HG03060 (cell line): ENCODE results near the gene UBTD2.
A peak's percentile ranks its signal among the peaks of the same experiment; 100 is the strongest.
"Not testable (repeated sequence)": the region's sequence is repeated elsewhere in the genome, so short reads cannot be mapped to it uniquely, and the experiment has no call there.

Experiments used
- ATAC-seq: cut with Tn5 transposase; IDR thresholded peaks from one replicate; pipeline ENCODE4 v1.9.1; 2021; ENCODE audit warnings: low read depth, moderate number of reproducible peaks; ENCODE audit not compliant: unreplicated experiment

UBTD2 gene

DNA sequence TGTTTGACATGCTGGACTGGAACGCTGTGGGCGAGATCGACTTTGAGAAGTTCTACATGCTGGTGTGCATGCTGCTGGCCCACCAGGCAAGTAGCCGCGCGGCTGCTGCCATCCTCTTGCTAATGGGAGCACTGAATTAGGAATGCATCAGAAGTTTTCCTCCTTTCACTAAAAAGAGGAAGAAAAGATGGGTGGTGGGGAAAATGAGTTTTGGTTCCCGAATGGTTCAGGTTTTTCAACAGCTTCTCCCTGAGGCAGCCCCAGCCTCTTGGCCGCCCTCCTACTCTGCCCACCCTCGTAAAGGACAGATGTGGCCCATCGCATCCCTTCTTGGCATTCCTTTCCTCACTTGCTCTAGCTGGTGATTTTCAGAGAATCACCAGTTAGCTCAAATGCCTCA, 84.1 kb downstream of the UBTD2 start:
- ATAC-seq: no peak

DNA sequence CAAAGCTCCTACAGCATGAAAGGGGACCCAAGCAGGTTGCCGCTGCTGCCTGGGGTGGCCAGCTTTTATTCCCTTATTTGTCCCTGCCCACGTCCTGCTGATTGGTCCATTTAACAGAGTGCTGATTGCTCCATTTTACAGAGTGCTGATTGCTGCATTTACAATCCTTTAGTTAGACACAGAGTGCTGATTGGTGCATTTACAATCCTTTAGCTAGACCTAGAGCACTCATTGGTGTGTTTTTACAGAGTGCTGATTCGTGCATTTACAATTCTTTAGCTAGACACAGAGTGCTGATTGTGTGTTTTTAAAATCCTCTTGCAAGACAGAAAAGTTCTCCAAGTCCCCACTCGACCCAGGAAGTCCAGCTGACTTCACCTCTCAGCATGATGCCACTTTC, 85.8 kb downstream of the UBTD2 start:
- ATAC-seq: not testable (repeated sequence)

DNA sequence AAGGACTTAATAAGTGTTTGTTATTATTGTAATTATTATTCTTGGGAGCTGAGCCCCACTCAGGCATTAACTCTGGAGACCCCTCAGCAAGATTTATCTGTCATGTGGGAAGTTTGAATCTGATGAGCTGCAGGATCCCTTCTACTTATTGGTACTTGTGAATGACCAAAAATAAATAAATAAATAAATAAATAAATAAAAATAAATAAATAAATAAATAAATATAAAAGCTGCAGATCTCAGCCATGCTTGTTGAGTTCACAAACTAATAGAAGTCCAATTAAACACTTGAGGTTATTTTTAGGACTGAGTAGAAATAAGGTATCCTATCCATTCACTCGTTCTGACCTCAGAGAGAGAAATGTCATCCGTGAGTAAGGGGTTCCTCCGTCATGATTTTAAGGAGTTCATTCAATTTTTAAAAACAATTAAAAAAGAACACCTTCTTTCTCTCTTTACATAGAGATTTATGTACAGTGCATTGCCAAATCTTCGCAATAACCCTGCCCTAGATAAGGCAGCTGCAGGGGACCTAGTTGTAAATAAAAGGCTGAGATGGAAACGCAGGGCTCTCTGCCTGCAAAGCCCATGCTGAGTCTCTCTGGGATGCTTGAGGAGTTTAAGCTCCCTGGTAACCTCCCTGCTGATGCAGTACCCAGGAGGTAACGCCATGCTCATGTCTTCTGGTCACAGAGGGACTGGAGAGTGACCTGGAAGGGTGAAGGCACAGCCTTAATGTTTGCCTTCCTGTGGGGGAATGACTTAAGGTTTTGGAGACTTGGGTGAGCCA, 88.4 kb downstream of the UBTD2 start:
- ATAC-seq: no peak

DNA sequence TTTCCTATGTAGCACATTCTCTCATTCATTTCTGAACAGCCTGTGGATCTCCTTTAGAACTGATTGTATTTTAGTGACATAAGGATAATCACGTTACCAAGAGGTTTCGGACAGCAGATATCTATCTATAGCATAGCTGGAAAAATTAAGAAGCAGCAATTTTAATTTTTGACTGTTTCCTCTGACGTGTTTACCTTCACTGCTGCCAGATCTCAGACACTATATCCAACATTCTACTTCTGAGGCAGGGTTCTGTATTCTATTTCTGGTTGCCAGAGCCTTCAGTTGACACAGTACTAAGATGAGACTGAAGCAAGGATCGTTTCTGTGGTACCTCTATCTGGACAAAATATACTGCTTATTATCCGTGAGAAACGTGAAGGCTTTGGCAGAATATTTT, 89.7 kb downstream of the UBTD2 start, which contains the start of gene EFCAB9:
Gene EFCAB9, plus strand, starts transcription at position 301 of the 400 bp plus-strand sequence. Its CDS starts 1 bp downstream, at position 302.
- ATAC-seq: no peak

DNA sequence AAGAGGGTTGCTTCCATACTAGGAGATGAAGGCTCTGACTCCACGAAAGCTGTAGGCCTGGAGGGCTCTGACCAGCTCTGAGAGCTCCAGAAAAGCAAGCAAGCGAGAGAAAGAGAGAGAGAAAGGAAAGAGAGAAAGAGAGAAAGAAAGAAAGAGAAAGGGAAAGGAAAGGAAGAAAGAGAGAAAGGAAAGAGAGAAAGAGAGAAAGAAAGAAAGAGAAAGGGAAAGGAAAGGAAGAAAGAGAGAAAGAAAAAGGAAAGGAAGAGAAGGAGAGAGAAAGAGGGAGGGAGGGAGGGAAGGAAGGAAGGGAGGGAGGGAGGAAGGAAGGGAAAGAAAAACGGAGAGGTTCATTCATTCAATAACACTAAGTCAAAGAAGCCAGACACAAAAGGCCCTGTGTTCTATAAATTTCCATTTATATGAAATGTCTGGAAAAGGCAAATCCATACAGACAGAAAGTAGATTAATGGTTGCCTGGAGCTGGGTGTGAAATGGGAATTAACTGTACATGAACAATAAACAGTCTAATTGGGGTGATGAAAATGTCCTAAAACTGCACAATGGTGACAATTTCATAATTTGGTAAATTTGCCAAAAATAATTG, 93.8 kb downstream of the UBTD2 start:
- no peak for ATAC-seq

DNA sequence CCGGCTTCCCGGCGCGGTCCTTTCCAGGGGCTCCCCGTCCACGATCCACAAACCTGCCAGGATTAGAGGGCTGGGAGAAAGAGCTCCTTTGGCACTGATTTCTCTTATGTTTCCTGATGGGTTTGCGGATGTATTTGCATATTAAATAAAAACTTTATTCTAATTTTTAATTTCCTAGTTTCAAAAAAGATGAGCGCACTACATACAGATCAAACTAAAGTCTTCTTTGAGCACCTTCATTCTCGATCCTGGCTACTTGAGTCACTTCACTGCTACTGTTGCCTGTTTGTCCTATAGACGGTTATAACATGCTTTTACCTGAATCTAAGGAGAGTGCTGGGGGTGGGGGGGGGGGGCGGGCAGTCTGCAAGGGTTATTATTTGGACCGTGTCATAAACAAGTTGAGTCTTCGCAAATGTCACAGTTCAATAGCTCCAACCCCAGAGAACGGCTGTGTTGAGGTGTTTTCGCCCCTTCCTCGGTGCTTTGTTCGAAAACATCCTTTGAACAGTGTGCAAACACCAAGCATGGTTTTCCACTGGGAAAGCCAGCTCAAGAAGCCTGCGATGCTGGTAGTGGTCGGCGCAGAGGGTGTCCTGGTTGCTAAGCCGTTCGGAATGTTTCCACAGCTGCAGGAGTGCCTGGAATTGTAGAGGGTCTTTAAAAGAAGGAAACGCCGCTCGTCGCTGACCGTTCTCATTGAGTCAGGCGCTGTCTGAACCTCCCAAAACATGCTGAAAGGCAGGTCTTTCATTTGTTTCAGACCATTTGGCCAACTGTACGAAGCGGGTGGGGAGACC, 94.5 kb downstream of the UBTD2 start:
- ATAC-seq: no peak

DNA sequence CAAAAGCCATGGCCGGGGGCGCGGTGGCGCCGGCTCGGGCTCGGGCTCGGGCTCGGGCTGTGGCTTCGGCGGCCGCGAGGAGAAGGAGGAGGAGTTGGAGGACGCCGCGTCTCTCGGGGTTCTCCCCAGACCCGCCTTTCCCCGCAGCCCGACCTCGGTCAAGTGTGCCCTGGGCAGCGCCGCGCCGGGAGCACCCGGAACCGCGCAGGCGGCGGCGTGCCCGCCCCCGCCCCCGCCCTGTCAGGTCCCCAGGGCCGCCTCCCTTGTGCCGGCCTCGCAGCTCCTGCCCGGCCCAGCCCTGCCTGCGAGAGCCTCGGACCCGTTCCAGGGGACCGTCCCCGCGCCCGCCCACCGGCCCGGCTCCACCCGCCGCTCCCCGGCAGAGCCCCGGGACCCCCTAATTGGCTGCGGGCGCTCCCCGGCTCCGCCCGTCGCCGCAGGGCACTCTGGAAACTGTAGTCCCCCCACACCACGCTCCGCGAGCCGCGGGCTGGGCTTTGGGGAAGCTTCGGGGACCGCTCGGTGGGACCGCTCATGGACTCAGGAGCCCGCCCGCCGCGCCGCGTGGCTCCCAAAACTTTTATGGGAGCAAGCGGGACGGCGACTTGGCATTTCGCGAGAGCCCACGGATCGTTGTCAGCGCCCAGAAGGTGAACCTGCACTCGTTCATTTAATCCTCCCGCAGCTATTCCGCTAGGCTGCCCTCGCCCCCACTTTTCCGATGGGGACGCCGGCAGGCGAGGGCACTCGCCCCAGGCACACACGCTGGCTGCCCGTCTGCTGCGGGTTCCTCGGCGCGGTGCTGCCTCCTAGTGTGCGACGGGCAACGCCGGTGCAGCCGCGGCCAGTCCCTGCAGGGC, 95.3 kb downstream of the UBTD2 start, which contains the start of gene STK10:
Gene STK10, minus strand, starts transcription at position 192 of the 860 bp plus-strand sequence. Its CDS starts 182 bp downstream, at position 10.
- ATAC-seq: peak; percentile 37

DNA sequence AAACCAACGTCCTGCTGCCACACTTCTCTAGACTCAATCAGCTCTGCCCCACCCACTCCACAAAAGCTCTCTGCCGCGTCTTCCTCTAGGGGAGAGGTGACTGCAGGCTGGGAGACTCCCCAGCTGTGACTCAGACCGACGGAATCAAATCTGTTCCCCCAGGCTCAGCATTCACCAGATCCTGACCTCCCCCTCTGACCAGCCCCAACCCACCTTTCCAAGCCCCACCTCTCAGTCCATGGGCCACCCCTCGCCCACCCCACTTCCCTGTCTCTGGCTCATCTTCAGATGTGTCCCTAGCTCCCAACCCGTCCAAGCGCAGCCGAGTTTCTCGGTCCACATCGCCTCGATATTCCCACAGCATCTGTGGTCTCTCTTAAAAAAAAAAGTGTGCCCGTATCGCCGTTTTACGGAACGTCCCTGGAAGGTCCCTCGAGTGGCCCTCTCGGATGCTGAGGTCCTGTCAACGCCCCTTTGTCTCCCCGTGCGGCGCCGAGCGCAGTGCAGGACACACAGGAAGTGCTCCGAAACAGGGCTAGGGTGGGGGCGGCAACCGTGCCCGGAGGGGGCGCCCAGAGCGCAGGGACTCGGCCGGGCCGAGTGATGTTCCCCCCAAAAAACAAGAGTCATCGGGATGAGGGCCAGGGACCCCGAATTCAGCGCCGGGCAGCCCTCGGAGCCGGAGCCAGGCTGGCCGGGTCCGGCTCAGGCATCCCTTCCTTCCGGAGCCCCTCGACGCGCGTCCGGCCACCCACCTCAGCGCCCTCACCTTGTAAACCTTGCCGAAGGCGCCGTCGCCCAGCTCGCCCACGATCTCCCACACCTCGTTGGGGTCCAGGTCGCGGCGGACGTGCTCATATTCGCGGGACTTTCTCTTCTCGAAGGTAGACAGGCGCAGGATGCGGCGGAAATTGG, 96.2 kb downstream of the UBTD2 start:
- ATAC-seq: peak; percentile 15

DNA sequence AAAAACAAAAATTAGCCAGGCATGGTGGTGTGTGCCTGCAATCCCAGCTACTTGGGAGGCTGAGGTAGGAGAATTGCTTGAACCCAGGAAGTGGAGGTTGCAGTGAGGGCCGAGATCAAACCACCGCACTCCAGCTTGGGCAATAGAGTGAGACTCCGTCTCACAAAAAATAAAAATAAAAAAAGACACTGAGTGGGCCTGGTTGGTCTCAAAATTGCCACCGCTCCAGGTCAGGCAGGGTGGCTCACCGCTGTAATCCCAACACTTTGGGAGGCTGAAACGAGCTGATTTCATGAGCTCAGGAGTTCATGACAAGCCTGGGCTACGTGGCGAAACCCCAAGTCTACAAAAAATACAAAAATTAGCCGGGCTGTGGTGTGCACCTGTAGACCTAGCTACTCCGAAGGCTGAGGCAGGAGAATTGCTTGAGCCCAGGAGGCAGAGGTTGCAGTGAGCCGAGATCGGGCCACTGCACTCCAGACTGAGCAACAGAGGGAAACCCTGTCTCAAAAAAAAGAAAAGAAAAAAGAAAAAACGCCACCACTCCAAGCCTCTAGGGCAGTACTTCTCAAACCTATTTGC, 97.4 kb downstream of the UBTD2 start:
- no peak for ATAC-seq

DNA sequence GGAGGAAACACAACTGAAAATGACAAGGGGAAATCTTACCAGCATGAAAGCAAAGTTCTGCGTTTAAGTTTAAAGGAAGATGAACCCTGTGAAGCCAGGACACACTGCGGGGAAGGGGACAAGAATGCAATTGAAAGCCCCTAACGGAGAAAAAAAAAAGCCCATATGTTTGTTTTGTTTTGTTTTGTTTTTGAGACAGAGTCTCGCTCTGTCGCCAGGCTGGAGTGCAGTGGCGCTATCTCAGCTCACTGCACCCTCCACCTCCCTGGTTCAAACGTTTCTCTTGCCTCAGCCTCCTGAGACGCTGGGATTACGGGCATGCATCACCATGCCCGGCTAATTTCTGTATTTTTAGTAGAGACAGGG, 98.5 kb downstream of the UBTD2 start:
- ATAC-seq: no peak

DNA sequence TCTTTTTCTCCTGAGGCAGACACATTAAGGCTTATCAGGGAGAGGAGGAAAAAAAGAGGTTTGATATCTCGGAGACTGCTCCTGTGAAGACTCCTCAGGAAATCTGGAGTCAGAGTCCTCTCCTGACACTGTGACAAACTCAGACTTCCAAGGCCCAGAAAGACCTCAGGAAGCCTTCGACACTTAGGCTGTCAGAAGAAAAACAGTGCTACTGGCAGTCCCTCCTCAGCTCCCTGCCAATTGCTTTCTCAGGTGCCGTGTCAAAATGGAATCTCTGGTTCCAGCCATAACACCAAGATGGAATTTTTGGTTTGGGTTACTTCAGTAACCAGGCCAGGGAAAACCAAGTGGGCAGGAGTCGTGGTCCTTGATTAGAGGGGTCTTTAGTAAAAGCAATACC, 99.7 kb downstream of the UBTD2 start:
- no peak for ATAC-seq

DNA sequence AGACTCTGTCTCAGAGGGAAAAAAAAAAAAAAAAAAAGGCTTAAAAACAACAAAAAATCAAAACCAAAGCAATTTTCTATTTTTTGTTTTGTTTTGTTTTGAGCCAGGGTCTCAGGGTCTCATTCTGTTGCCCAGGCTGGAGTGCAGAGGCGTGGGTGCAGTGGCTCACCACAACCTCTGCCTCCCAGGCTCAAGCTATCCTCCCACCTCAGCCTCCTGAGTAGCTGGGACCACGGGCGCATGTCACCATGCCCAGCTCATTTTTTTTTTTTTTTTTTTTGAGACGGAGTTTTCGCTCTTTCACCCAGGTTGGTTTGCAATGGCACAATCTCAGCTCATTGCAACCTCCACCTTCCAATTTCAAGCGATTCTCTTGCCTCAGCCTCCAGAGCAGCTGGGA, 101.3 kb downstream of the UBTD2 start:
- ATAC-seq: no peak

DNA sequence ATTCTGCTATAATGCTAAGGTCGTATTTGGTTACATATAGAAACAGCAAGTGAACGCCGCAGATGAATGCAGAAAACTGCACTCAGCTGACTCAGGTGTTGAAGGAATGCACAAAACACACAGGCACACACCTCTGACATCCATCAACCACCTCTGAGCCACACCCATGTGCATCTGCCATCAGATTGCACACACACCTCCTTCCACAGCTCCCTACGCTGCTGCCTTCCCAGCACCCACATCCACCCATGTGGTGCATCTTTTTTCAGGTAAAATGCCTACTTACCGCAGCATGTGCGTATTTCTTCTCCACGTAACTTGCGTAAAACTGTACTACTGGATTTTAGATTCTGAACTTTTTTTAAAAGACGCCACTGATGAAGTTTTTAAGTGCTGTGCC, 102.6 kb downstream of the UBTD2 start:
- ATAC-seq: no peak

DNA sequence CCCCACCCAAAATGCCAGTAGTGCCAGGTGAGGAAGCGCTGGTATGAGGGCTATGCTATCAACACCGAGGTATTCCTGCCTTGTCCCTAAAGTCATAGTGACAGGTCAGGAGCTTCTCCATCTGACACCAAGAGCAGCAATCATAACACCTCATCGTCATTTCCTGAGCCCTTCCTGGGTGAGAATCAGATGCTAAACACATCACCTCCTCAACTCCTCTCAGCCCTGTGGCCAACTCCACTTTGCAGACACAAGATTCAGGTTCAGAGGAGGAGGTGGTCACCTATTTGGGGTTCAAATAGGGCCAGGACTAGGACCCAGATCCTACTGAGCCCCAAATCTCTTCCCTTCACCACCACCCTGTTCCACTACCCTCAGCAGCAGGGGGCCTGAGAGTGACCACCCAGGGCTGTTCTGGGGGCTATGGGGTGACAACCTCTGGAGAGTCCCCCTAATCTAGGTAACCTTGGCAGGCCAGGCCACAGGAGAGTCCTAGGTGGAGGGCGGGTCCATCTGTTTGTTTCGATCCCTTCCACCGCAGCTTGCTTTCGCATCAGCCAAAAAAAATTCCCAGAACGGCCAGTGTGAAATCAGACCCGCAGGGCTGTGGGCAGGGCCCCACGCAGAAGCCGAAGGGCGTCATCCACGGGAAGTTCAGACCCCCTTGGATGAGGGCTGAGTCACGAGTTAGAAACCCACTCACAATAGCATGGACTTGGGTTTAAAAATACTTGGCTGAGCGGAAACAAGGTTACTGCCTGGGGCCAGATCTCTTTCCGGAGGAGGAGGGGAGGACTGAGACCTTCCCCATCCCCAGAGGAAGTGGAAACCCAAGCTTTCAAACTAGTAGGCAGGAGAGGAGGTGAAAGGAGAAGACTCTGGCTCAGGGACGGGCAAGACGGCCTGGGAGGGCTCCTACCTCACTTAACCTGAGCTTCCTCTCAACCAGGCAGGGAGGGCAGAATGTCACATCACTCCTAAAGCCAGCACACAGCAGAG, 104.3 kb downstream of the UBTD2 start:
- peak; percentile 25 for ATAC-seq

DNA sequence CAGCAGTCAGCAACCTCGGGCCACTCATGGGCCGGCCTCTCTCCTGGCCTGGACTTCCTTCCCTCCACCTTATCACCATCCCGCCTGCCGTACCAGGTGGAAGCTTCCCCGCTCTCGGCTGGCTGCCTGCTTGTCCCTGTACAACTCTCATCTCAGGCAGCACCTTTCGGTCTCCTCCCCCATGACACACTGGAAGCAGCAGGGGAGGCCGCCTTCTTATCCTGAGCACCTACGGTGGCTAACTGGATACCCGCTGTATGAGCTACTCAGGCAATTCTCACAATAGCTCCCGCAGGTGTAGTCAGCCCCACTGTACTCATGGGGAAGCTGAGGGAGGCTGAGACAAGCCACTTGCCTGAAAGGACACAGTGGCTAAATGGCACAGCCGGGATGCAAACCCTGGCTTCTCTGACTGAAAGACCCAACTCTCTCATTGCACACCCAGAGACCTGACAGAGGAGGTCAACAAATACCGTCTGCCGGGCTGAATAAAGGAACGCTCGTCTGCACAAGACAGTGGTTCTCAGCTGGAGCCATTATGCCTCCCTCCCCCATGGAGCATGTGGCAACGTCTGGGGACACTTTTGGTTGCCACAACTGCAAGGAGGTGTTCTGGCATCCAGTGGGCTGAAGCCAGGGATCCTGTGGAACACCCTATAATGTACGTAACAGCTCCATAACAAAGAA, 105.1 kb downstream of the UBTD2 start:
- no peak for ATAC-seq

DNA sequence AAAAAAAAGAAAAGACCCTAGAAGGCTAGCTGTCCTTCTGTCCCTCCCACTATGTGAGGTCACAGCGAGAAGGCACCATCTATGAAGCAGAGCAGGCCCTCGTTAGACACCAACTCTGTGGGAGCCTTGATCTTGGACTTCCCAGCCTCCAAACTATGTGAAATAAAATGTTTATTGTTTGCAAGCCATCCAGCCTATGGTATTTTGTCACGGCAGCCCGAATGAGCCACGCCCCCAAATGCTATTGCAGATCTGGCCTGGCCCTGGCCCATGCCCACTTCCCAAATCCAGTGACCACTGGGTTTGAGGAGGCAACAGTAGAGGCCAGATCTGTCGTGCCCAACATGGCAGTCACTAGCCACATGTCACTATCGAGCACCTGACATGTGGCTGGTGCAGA, 106.4 kb downstream of the UBTD2 start:
- ATAC-seq: no peak

DNA sequence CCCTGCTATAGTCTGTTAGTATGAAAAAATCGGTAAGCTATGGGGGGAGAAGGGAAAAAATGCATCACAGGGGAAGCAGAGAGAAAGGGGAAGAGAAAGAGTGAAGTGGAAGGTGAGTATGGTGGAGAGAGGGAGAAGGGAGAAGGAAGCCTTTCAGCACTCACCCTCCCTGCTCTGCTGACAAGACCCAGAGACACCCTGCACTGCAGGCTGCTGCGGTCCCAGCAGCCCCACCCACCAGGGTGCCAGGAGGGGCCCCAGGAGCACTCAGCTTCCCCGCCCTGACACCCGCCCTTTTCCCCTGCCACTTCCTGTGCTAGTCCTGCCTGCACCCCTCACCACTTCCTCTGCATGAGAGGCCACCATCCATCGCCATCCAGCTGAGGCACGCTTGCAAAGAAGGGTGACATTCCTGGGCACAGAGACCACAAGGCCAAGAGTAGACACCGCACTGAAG, 108.3 kb downstream of the UBTD2 start:
- peak; percentile 45 for ATAC-seq
